MM.1S (cell line): ENCODE measurements around the gene EPB41.

Experiments used
- DNase-seq: peaks from one replicate; pipeline ENCODE4 v3.0.0-alpha.2; 2015
- H2AFZ ChIP-seq: fragments of 300-600 bp; sonication (generic); 2 replicates; pipeline ENCODE4 v1.6.0; 2016; ENCODE audit warnings: antibody characterized with exemption, low read length
- H3F3A ChIP-seq: fragments of 300-600 bp; sonication (generic); 2 replicates; pipeline ENCODE4 v1.6.1; 2016; ENCODE audit warnings: mild to moderate bottlenecking, antibody characterized with exemption, low read length, moderate library complexity, mixed read lengths; ENCODE audit not compliant: insufficient read depth
- H3K27ac ChIP-seq: fragments of 300-600 bp; sonication (generic); 2 replicates; pipeline ENCODE4 v1.5.1; 2016; ENCODE audit warnings: mild to moderate bottlenecking, low read length
- H3K27me3 ChIP-seq: fragments of 300-600 bp; sonication (generic); replicated peaks from 2 replicates; pipeline ENCODE4 v1.6.0; 2016; ENCODE audit warnings: low read length; ENCODE audit not compliant: insufficient read depth
- H3K36me3 ChIP-seq: fragments of 300-600 bp; sonication (generic); replicated peaks from 2 replicates; pipeline ENCODE4 v1.6.1; 2016; ENCODE audit warnings: mild to moderate bottlenecking, low read length, mixed read lengths; ENCODE audit not compliant: insufficient read depth
- H3K4me1 ChIP-seq: fragments of 300-600 bp; sonication (generic); 2 replicates; pipeline ENCODE4 v1.6.1; 2016; ENCODE audit warnings: low read length, mixed read lengths
- H3K4me2 ChIP-seq: fragments of 300-600 bp; sonication (generic); 2 replicates; pipeline ENCODE4 v1.6.0; 2016; ENCODE audit warnings: low read depth, low read length
- H3K4me3 ChIP-seq: fragments of 300-600 bp; sonication (generic); 2 replicates; pipeline ENCODE4 v1.5.1; 2016; ENCODE audit warnings: low read length, mixed read lengths
- H3K79me2 ChIP-seq: fragments of 300-600 bp; sonication (generic); 2 replicates; pipeline ENCODE4 v1.6.1; 2016; ENCODE audit warnings: mixed run types, low read length, mixed read lengths
- H3K9ac ChIP-seq: fragments of 300-600 bp; sonication (generic); 2 replicates; pipeline ENCODE4 v1.6.1; 2016; ENCODE audit warnings: low read length, mixed read lengths
- H3K9me2 ChIP-seq: fragments of 300-600 bp; sonication (generic); replicated peaks from 2 replicates; pipeline ENCODE4 v1.6.1; 2016; ENCODE audit warnings: mild to moderate bottlenecking, low read length, mixed read lengths; ENCODE audit not compliant: insufficient read depth
- H3K9me3 ChIP-seq: fragments of 300-600 bp; sonication (generic); replicated peaks from 2 replicates; pipeline ENCODE4 v1.6.1; 2016; ENCODE audit warnings: mild to moderate bottlenecking, low read length, mixed read lengths; ENCODE audit not compliant: insufficient read depth
- H4K20me1 ChIP-seq: fragments of 300-600 bp; sonication (generic); 2 replicates; pipeline ENCODE4 v1.6.1; 2016; ENCODE audit warnings: mild to moderate bottlenecking, low read length, moderate library complexity, mixed read lengths; ENCODE audit not compliant: insufficient read depth
- CTCF ChIP-seq: fragments of 300-600 bp; sonication (generic); IDR thresholded peaks from 2 replicates; pipeline ENCODE4 v1.5.1; 2016; ENCODE audit warnings: antibody characterized with exemption, low read length, mixed read lengths
- EZH2 ChIP-seq: fragments of 300-600 bp; sonication (generic); optimal IDR thresholded peaks from 2 replicates; pipeline ENCODE3; 2017; ENCODE audit warnings: low read depth, mild to moderate bottlenecking, antibody characterized with exemption, low read length, mixed read lengths
- EZH2phosphoT487 ChIP-seq: fragments of 300-600 bp; sonication (generic); IDR thresholded peaks from 2 replicates; pipeline ENCODE4 v1.6.1; 2018; ENCODE audit warnings: antibody characterized with exemption, low read length

The EPB41 gene

DNA sequence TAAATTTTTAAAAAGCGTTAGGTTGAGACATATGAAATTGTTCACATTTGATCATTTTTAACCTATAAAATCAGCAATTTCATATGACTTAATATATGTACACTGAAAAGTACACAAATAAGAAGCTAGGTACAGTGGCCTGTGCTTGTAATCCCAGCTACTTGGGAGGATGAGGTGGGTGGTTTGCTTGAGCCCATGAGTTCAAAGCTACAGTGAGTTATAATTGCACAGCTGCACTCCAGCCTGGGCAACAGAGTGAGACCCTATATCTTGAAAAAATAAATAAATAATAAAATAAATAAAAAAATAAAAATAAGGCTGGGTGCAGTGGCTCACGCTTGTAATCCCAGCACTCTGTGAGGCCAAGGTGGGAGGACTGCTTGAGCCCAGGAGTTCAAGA, 5.2 kb upstream of the EPB41 start:
- Histone ChIP-seq H3K36me3 (no peaks in the 10 kb centered on the region), H3K4me1 (peaks cover 5% of the 10 kb centered on the region), H3K9me3 (no peaks in the 10 kb centered on the region), H3K9me2 (no peaks in the 10 kb centered on the region), H4K20me1 (no peaks in the 10 kb centered on the region), H3K4me3 (no peak overlapping the region), H3K9ac (no peak overlapping the region), H3F3A (peaks cover 7% of the 10 kb centered on the region), H3K27ac (no peak overlapping the region), H2AFZ (no peak overlapping the region), H3K27me3 (no peaks in the 10 kb centered on the region), H3K4me2 (no peak overlapping the region), H3K79me2 (peaks cover 45% of the 10 kb centered on the region)
- TF ChIP-seq EZH2 = no peak
- no peak for TF ChIP-seq EZH2phosphoT487
- no peak for TF ChIP-seq CTCF
- DNase-seq = no peak

DNA sequence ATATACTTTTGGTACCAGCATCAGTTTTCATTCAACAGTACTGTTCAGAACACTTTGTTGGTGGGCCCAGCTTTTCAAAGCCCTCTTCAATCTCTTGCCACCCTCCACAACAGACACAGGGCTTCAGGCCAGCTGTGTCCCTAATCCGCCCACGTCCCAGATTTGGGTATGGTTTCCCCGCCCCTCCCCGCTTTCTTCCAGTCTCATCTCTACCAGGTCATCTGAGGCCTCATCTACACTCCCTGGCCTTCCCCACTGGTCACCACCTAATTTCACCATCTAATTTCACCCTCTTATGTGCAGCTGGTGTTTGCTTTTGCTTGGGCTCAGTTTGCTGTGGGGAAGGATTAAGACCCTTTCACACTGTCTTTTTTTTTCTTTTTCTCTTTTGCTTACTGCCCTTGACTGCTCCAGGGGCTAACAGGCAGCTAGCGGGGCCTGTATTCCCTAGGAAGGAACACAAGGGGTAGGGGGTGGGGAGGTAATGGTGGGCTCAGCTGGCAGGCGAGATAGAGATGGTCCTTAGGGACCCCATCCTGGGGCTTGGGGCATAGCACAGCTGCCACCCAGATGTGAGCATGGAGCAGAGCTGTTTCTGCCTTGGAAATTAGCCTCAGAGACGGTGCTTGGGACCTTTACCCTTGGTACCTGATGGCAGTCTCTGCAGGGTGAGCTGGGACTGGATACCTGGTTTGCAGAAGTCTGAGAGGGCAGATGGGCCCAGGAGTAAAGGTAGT, 3.8 kb upstream of the EPB41 start:
- Histone ChIP-seq H3K4me3 (no peak overlapping the region), H3K4me1 (peaks cover 5% of the 10 kb centered on the region), H3K9me3 (no peaks in the 10 kb centered on the region), H3K4me2 (no peak overlapping the region), H3K9ac (no peak overlapping the region), H3K27ac (no peak overlapping the region), H3K36me3 (no peaks in the 10 kb centered on the region), H3K9me2 (no peaks in the 10 kb centered on the region), H4K20me1 (no peaks in the 10 kb centered on the region), H3K27me3 (no peaks in the 10 kb centered on the region), H3F3A (peaks cover 15% of the 10 kb centered on the region), H2AFZ (no peak overlapping the region), H3K79me2 (peaks cover 47% of the 10 kb centered on the region)
- TF ChIP-seq CTCF (no peak), EZH2 (no peak), EZH2phosphoT487 (no peak)
- no peak for DNase-seq

DNA sequence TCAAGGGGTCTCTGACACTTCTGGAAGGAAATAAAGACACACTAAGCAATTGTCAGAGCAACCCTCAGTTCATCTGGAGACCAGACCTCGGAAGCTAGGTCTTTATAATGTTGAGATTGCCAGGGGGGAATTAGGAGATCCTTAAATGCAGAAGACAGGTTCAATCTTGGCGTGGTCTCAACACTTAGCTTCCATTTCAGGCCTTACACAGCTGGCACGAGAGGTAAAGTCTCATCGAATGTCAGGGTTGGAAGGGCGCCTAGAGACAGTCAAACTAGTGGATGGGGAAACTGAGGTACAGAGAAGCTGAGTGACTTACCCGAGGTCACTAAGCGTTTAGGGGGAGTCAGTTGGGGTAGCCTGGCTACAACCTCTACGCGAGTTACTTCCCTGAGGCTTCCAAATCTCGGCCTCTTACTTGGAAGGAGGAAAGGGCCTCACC, 562 bp upstream of the EPB41 start:
- Histone ChIP-seq H3K9ac (peak overlapping the region; percentile 43; the same call in 1 of the 2 replicates), H3K9me3 (no peaks in the 10 kb centered on the region), H3K4me1 (peaks cover 10% of the 10 kb centered on the region), H3K9me2 (no peaks in the 10 kb centered on the region), H3K79me2 (peaks cover 65% of the 10 kb centered on the region), H3K27ac (peak overlapping the region; percentile 26; the same call in 1 of the 2 replicates), H3K36me3 (no peaks in the 10 kb centered on the region), H2AFZ (peak overlapping the region; percentile 73), H4K20me1 (no peaks in the 10 kb centered on the region), H3K4me3 (peak overlapping the region; percentile 48), H3K4me2 (peak overlapping the region; percentile 88), H3K27me3 (no peaks in the 10 kb centered on the region), H3F3A (peaks cover 19% of the 10 kb centered on the region)
- no peak for TF ChIP-seq EZH2
- no peak for TF ChIP-seq CTCF
- no peak for TF ChIP-seq EZH2phosphoT487
- peak; percentile 10 for DNase-seq
